Effector memory CD4-positive, alpha-beta T cell (primary cell): ENCODE results near the gene ELK3.
A peak's percentile ranks its signal among the peaks of the same experiment; 100 is the strongest.

Experiments used
- DNase-seq, 3 donors: peaks; one replicate each; pipeline ENCODE4 v3.0.0-alpha.2; 2020
- H3K27ac ChIP-seq: 2 replicates; pipeline ENCODE4 v1.7.0; 2013; ENCODE audit warnings: mild to moderate bottlenecking, low read length, moderate library complexity; ENCODE audit not compliant: insufficient read depth, poor library complexity, severe bottlenecking
- H3K27me3 ChIP-seq: replicated peaks from 2 replicates; pipeline ENCODE4 v1.7.0; 2013; ENCODE audit warnings: mild to moderate bottlenecking, low read length; ENCODE audit not compliant: insufficient read depth, control insufficient read depth, poor library complexity, severe bottlenecking
- H3K36me3 ChIP-seq: 2 replicates; pipeline ENCODE4 v1.7.0; 2013; ENCODE audit warnings: mild to moderate bottlenecking, low read length, moderate library complexity; ENCODE audit not compliant: control insufficient read depth, insufficient read depth
- H3K4me1 ChIP-seq: 2 replicates; pipeline ENCODE4 v1.7.0; 2013; ENCODE audit warnings: low read length, mild to moderate bottlenecking; ENCODE audit not compliant: control insufficient read depth, insufficient read depth, poor library complexity, severe bottlenecking
- H3K4me3 ChIP-seq: 2 replicates; pipeline ENCODE4 v1.7.0; 2013; ENCODE audit warnings: low read length, low read depth, mild to moderate bottlenecking; ENCODE audit not compliant: insufficient read depth, poor library complexity, severe bottlenecking
- H3K9me3 ChIP-seq: 2 replicates; pipeline ENCODE4 v1.7.0; 2013; ENCODE audit warnings: mild to moderate bottlenecking, low read length, moderate library complexity; ENCODE audit not compliant: control insufficient read depth

The ELK3 gene

GRCh38 chr12:96249196-96250118 is 55.3 kb downstream of the ELK3 start:
- DNase-seq = no peak
- Histone ChIP-seq H3K27ac (peak overlapping the region; percentile 14), H3K4me3 (no peak overlapping the region), H3K27me3 (no peaks in the 10 kb centered on the region), H3K4me1 (peaks cover 11% of the 10 kb centered on the region), H3K9me3 (no peaks in the 10 kb centered on the region), H3K36me3 (peaks cover 65% of the 10 kb centered on the region)

- H3K27me3 ChIP-seq = no peaks in the 10 kb centered on the region
- DNase-seq = no peak
- H3K36me3 ChIP-seq = peaks cover 66% of the 10 kb centered on the region
- peaks cover 11% of the 10 kb centered on the region for H3K4me1 ChIP-seq
- H3K4me3 ChIP-seq = no peak overlapping the region
- H3K27ac ChIP-seq = peak overlapping the region; percentile 14
- H3K9me3 ChIP-seq = no peaks in the 10 kb centered on the region
Observed at GRCh38 chr12:96250119-96250685, 56.0 kb downstream of the ELK3 start.

GRCh38 chr12:96255077-96255476 is 60.9 kb downstream of the ELK3 start:
- DNase-seq = no peak
- no peak overlapping the region for H3K4me3 ChIP-seq
- H3K27me3 ChIP-seq = no peaks in the 10 kb centered on the region
- no peaks in the 10 kb centered on the region for H3K9me3 ChIP-seq
- peaks cover 38% of the 10 kb centered on the region for H3K36me3 ChIP-seq
- H3K4me1 ChIP-seq = peaks cover 4% of the 10 kb centered on the region
- H3K27ac ChIP-seq = no peak overlapping the region

- Histone ChIP-seq H3K27ac (no peak overlapping the region), H3K36me3 (peaks cover 34% of the 10 kb centered on the region), H3K4me3 (no peak overlapping the region), H3K4me1 (peaks cover 4% of the 10 kb centered on the region), H3K9me3 (no peaks in the 10 kb centered on the region), H3K27me3 (no peaks in the 10 kb centered on the region)
- no peak for DNase-seq
Observed at GRCh38 chr12:96256672-96257361, 62.6 kb downstream of the ELK3 start.

- Histone ChIP-seq H3K4me1 (peaks cover 4% of the 10 kb centered on the region), H3K27ac (no peak overlapping the region), H3K9me3 (no peaks in the 10 kb centered on the region), H3K4me3 (no peak overlapping the region), H3K27me3 (no peaks in the 10 kb centered on the region), H3K36me3 (peaks cover 35% of the 10 kb centered on the region)
- no peak for DNase-seq
Observed at GRCh38 chr12:96257550-96258103, 63.5 kb downstream of the ELK3 start.

- H3K27ac ChIP-seq = no peak overlapping the region
- H3K9me3 ChIP-seq = no peaks in the 10 kb centered on the region
- H3K36me3 ChIP-seq = peaks cover 37% of the 10 kb centered on the region
- no peaks in the 10 kb centered on the region for H3K27me3 ChIP-seq
- H3K4me3 ChIP-seq = no peak overlapping the region
- H3K4me1 ChIP-seq = peaks cover 4% of the 10 kb centered on the region
- DNase-seq = no peak
Observed at GRCh38 chr12:96258104-96258961, 64.2 kb downstream of the ELK3 start.

- H3K27me3 ChIP-seq = no peaks in the 10 kb centered on the region
- peaks cover 35% of the 10 kb centered on the region for H3K36me3 ChIP-seq
- H3K9me3 ChIP-seq = no peaks in the 10 kb centered on the region
- no peak for DNase-seq
- no peak overlapping the region for H3K27ac ChIP-seq
- no peak overlapping the region for H3K4me3 ChIP-seq
- H3K4me1 ChIP-seq = no peaks in the 10 kb centered on the region
Observed at GRCh38 chr12:96260231-96260630, 66.1 kb downstream of the ELK3 start.

- DNase-seq = no peak
- no peak overlapping the region for H3K27ac ChIP-seq
- peaks cover 33% of the 10 kb centered on the region for H3K36me3 ChIP-seq
- H3K27me3 ChIP-seq = no peaks in the 10 kb centered on the region
- no peak overlapping the region for H3K4me3 ChIP-seq
- H3K9me3 ChIP-seq = no peaks in the 10 kb centered on the region
- no peaks in the 10 kb centered on the region for H3K4me1 ChIP-seq
Observed at GRCh38 chr12:96260644-96261043, 66.5 kb downstream of the ELK3 start.

- DNase-seq = no peak
- Histone ChIP-seq H3K4me3 (no peak overlapping the region), H3K4me1 (no peaks in the 10 kb centered on the region), H3K9me3 (no peaks in the 10 kb centered on the region), H3K36me3 (peaks cover 33% of the 10 kb centered on the region), H3K27me3 (no peaks in the 10 kb centered on the region), H3K27ac (no peak overlapping the region)
Observed at GRCh38 chr12:96261557-96261956, 67.4 kb downstream of the ELK3 start.
